Measurements from ENCODE around the gene HDAC1.

HDAC1 gene

DNA sequence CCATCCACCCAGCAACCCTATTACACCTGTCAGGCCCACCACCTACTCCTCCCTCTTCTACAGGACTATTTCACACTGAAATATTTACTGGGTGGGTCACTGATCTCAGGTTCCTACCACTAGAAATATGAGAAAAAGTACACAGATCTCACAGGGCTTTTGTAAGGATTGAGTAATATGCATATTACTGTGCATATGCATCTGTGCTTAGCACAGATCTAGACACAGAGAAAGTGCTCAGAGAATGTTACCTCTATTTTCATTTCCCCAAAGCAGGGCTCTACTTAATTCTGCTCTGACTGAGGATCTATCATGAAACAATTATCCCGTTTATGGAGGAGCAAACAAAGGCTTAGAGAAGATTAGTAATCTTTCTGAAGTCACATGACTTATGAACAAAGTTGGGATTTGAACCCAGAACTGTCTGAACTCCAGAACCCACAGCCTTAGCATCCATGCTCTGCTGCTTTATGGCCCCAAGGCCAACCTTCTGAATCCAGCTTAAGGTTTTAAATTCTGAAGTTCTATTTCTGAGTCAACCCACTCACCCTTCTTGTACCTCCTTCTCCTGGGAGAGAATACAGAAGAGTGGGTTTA, 82.2 kb downstream of the HDAC1 start:
- DNase-seq (ENCODE audit: low read depth), result no peak

DNA sequence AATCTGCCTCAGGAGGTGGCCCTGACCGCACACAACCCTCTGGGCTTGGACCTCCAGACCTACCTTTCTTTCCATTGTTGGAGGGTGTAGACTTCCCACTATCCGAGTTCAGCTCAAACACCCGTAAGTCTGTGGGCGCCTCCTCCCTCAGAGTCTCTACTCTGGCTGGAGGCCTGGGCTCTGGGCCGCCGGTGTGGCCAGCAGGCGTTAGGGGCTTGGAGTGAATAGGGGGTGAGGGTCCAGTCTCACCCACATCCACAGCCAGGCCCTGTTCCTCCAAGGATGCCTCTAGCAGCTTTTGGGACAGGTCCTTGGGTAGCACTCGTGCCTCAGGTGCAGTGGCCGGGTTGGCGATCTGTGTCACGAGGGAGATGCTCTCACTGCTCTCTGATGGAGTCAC, 84.3 kb downstream of the HDAC1 start:
- DNase-seq (ENCODE audit: low read depth), result no peak

GRCh38 chr1:32377541-32378220, 85.8 kb downstream of the HDAC1 start:
- DNase-seq (ENCODE audit: low read depth), result no peak

DNA sequence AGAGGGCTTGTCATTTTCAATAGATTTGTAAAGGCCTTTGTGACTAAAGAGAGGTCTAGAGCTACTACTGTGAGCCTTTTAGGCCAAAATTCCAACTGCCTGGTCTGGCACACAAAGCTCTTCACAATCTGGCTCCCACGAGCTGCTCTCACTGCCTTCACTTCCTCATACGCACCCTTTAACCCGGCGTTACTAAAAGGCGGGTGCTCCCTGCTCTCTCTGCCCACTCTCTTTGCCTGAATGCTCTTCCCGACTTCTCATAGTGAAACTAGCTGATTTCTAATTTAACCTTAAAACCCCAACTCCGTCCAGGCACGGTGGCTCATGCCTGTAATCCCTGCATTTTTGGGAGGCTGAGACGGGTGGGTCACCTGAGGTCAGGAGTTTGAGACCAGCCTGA, 88.2 kb downstream of the HDAC1 start:
- DNase-seq (ENCODE audit: low read depth), result no peak
